NCI-H2171 (cell line): ENCODE measurements around the gene ARHGEF11.

ENCODE experiments used
- DNase-seq: peaks from one replicate; lab custom pipeline; 2025; lab: John Stamatoyannopoulos, UW

The ARHGEF11 gene

DNA sequence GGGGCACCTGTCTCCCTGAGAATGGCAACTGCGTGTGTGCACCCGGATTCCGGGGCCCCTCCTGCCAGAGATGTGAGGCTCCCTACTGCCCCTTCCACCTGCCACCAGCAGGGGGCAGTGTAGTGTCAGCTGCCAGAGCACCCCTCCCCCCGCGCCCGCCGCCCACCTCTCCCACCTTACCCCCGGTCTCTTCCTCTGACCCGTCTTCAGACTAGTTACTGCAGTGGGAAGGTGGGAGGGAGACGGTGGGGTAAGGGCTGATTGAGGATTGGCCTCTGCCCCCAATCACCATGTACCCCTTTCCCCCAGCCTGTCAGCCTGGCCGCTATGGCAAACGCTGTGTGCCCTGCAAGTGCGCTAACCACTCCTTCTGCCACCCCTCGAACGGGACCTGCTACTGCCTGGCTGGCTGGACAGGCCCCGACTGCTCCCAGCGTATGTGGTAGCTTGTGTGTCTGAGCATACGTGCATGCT, 135.2 kb downstream of the ARHGEF11 start:
- DNase-seq: no peak

DNA sequence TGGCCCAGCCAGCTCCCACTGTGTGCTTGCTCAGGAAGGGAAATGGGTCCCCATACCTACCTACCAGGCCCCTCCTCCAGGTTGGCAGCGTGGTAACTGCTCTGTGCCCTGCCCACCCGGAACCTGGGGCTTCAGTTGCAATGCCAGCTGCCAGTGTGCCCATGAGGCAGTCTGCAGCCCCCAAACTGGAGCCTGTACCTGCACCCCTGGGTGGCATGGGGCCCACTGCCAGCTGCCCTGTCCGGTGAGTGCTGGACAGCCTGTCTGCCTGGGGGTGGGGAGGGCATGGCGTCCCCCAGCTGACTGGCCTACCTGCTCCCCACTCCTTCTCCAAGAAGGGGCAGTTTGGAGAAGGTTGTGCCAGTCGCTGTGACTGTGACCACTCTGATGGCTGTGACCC, 135.9 kb downstream of the ARHGEF11 start:
- no peak for DNase-seq

DNA sequence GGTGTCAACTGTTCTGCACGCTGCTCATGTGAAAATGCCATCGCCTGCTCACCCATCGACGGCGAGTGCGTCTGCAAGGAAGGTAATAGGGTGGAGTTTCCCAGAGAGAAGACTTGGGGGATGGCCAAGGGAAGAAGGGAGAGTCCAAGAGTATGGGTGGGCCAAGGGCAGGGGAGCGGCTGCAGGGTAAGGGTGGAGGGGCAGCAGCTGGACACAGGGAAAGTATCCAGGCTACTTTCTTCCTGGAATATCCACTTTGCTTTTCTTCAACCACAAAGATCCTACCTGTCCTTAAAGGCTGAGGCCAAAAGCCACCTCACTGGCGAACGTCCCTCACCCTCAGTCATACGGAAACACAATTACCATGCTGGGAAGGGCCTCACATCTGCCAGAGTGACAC, 136.6 kb downstream of the ARHGEF11 start:
- DNase-seq: no peak

DNA sequence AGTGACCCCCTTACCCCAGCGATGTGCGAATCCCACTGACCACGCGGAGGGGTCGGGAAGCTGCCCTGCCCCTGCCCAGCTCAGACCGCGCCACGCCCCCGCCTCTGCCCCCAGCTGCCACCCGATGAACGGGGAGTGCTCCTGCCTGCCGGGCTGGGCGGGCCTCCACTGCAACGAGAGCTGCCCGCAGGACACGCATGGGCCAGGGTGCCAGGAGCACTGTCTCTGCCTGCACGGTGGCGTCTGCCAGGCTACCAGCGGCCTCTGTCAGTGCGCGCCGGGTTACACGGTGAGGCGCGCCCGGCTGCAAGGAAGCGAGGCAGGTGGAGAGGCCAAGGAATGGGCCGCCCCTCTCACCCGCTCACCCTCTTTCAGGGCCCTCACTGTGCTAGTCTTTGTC, 137.0 kb downstream of the ARHGEF11 start:
- DNase-seq: no peak

DNA sequence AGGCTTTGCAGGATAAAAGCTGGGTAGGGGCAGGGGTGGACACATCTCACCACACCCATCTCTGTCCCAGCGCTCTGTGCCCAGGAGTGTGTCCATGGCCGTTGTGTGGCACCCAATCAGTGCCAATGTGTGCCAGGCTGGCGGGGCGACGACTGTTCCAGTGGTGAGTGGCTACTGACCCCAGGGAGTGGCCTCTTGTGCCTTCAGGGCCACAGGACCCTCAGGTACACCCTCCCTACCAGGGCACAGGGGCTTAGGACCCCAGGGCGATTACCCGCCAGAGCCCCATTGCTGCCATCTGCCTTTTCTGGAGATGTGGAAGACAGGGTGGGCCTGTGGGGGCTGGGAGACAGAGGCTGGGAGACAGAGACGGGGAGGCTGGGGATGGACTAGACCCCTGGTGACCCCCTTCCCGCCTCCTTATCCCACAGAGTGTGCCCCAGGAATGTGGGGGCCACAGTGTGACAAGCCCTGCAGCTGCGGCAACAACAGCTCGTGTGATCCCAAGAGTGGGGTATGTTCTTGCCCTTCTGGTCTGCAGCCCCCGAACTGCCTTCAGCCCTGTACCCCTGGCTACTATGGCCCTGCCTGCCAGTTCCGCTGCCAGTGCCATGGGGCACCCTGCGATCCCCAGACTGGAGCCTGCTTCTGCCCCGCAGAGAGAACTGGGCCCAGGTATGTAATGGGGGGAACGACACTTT, 139.2 kb downstream of the ARHGEF11 start:
- DNase-seq: no peak

DNA sequence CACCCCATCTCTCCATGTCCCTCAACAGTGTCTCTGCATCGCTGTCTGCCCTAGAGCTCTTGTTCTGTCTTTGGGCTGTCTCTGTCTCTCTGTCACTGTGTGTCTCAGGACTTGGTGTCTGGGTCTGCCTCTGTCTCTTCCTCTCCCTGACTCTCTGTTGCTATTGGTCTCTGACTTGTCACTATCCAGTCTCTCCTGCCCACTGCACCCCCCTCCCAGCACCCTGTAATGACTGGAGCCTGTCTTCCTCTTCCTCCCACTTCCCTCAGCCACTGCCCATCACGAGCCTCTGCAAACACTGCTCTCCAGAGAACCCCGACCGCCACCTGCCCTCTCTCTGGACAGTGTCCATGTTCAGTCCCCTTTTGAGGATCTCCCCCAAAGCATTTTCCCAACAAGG, 139.9 kb downstream of the ARHGEF11 start:
- DNase-seq: no peak

DNA sequence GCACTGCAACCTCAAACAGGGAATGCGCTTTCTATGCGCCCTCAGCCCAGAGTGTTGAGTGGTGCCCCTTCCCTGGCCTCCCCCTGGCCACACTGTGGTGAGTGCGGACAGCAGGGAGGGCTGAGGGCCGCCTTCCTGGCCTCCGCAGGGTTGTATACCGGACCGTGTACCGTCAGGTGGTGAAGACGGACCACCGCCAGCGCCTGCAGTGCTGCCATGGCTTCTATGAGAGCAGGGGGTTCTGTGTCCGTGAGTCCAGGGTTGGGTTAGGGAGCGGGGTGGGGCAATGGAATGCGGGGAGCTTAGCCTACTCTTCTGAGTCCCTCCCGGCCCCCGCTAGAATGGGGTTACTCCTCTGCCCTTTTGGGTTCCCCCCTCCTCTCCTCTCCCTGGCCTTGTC, 140.4 kb downstream of the ARHGEF11 start:
- no peak for DNase-seq

DNA sequence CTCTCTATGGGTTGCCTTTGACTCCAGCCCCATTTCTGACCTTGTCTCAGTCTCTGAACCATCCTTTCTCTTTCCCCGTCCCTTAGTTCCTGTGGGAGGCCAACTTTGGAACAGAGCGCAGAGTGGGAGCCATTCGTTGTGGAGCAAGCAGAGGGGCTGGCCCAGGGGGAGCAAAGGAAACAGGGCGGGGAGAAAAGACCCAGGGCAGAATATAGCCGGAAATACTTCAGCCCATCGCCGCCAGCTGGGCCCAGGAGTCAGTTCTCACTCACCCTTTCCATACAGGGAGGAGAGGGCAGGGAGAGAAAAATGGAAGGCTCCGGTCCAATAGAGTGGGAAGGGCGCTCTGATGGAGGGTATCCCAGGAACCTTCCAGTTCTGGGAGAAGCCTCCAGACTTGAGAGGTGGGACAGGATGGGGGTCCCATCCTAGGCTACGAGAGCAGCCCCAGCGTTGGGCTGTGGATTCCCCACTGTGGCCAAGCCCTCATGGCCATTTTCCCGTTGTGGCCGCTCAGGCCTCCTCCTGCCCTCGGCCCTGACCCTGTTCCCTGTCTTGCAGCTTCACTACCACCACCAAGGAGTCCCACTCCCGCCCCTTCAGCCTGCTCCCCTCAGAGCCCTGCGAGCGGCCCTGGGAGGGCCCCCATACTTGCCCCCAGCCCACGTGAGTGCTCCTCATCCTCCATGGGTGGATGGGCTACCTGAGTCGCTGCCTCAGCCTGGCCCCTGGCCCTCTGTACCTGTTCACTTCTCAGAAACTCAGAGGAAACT, 141.2 kb downstream of the ARHGEF11 start:
- no peak for DNase-seq

DNA sequence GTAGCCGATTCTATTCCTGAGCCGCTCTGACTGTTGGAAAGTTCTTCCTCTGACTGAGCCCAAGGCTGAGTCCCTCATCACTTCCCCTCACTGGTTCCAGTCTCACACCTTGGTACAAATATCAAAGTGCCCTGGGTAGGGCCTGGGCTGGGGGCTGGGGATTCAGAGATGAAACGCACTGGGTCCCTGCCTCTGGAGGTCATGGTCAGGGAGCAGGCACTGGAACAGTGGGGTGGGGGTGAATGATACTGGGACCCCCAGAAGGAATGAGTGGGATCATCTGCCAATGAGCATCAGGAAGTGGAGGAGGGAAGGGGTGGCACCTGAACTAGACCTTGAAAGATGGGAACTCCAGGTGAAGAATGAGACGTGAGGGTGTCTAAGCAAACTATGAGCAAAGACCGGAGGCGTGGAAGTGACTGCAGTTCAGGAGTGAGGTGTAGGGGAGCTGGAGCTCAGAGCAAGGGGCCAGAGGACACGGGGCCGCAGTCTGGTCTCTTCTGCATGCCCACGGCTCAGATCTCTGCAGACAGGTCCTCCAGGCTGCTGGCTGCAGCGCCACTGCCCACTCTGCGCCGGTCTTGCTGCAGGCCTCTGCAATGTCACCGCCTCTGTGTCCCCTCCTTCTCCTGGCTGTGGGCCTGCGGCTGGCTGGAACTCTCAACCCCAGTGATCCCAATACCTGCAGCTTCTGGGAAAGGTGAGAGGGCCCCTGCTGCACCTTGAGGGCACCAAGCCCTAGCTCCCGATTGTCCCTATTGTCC, 142.0 kb downstream of the ARHGEF11 start:
- DNase-seq: no peak

DNA sequence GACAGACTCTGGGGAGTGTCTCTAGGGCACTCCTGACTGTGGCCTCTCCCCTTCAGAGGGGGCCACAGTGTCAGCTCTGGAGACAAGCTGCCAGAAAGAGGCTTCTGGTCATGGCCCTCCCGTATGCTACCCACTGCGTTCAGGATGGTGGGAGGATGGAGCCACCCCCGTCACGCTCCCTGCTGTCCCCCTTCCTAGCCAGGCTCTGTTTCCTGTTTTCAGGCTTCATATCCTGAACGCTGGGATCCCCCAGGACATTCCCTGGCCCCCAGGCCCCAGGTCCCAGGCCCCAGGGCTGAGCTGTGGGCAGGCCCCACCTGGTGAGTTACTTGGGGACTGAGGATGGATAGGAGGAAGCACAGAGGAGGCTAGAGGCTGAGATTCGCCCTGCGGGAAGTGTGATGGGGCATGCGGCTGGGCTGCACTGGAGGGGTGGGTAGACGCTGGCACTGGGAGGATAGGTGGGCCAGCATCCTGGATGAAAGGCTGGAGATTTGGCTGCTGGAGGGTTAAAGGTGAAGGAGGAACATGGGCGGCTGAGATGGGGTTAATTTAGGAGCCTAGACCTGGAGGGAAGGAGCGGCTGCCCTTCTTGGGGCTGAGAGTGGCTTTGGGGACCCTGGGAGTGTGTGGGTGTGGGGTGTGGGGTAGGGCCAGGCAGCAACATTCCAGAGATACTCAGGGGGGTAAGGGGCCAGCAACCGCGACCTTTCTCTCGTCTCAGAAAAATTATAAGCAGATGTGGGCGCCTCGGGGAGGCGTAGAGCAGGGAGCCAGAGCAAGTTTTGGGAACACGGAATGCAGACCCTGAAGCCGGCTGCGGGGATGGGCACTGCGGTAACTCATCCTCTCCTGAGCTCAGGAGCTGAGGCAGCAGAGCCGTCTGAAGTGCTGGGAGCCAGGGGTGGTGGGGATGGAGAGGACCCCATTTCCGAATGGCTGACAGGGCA, 143.3 kb downstream of the ARHGEF11 start:
- no peak for DNase-seq

DNA sequence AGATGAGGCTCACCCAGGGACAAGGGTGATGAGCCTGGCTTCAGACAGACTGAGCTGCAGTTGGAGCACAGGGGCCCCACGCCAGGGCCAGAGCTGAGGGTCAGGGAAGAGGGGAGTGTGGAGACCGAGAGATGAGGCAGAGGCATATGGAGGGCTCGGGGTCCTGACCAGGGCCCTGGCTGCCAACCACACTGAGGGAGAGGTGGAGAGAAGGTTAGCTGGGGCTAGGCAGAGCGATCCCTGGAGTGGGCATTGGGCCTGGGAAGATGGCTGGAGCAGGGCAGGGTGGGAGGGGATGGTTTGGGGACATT, 144.0 kb downstream of the ARHGEF11 start:
- no peak for DNase-seq

DNA sequence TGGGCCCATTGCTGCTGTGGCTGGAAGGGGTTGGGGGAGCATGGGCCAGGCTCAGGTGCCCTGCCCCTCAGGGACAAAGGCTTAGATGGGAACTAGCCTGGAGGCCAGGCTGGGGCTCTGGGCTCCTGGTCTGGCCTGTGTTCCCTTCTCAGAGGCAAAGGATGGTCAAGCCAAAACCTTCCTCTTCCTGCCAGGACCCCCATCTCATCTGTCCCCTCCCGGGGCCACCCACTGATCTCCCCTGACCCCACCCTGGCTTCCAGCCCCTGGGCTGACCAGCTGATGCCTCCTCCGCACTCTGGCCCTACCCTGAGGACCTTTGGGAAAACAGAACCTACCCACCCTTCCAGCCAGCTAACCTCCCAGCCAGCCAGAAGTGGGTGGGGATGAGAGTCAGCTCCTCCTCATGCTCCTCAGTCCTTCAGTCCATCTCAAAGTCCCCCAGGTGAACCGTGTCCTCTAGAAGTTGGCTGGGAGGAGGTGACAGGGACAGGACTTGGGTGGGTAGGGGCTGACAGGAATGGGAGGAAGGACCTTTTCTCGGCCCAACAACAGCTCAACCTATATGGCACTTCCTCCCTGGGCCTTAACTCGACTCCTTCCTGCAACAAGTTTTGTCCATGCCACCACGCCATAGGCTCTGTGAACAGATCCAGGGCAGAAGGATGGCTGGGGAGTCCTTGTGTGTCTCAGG, 144.5 kb downstream of the ARHGEF11 start:
- DNase-seq: no peak

DNA sequence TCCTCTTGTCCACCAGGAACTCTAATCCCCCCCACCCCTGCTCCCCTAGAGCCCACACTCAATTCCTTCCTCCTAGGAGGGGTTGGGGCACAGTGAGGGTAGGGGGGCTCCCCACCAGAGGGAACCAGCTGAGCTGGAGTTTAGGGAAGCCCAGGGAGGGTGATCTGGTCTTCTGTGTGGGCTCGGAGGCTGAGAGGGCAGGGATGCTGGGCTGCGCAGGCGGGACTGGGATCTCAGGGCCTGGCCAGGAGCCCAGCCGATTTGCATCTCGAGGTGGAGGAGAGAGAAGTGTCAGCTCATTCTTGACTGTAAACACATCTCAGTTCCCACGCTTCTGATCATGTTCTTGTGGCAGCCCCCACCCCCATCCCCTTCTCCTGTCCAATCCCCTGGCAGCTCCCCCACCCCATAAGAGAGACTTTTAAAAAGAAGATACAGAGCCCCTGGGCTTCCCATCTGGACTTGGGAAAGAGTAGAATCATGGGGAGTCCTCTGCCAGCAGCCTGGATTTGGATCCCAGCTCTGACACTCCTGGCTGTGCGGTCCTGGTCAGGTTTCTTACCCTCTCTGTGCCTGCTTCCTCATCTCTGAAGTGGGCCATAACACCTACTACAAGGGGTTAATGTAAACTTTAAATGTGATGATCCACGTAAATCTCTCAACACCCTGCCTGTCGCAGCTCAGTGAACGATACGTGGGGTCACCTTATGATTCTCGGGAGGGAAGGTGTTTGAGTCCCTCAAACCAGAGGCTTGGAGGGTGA, 145.4 kb downstream of the ARHGEF11 start:
- DNase-seq: no peak

DNA sequence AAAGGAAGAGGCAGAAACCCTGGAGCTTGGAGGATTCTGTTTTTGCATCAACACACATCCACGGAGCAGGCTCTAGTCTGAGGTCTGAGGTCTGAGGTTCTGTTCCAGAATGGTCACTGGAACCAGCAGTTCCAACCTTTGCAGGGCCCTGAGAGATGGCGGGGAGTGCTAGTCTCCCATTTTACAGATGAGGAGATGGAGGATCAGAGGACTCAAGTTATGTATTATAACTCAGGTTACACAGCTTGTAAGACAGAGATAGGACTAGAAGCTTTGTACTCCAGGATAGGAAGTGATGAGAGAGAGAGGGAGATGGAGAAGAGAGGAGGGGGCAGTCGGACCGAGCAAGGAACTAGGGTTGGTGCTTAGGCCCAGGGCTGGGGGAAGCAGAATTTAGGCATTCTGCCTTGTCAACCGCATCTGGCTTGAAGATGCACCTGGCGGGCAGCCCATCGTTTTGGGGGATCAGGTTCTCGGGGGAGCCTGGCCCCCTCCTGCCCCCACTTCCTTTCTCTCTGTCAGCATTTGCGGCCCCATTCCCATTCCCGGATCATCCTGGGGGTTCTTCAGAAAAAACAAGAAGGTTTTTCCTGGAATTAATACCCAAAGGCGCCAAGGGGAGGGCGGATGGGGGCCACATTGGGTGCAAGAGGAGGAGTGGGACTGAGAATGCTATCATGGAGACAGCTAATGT, 146.4 kb downstream of the ARHGEF11 start:
- DNase-seq: no peak

DNA sequence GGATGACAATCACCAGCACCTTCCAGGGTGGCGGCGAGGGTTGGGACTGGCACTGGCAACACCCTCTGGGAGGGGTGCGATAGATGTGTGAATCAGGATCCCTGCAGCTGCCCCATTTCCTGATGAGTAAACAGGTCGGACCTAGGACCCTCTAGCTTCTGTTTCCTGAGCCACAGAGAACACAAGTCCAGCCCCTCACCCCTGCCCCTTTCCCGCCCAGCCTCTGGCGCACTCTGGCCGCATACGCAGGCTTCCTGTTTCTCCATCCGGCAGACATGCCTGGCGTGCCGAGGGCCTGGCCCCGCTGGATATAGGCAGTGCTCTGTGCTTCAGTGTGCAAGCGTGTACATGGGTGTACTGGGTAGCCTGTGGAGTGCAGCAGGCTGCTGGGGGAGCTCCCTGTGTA, 147.4 kb downstream of the ARHGEF11 start:
- no peak for DNase-seq

DNA sequence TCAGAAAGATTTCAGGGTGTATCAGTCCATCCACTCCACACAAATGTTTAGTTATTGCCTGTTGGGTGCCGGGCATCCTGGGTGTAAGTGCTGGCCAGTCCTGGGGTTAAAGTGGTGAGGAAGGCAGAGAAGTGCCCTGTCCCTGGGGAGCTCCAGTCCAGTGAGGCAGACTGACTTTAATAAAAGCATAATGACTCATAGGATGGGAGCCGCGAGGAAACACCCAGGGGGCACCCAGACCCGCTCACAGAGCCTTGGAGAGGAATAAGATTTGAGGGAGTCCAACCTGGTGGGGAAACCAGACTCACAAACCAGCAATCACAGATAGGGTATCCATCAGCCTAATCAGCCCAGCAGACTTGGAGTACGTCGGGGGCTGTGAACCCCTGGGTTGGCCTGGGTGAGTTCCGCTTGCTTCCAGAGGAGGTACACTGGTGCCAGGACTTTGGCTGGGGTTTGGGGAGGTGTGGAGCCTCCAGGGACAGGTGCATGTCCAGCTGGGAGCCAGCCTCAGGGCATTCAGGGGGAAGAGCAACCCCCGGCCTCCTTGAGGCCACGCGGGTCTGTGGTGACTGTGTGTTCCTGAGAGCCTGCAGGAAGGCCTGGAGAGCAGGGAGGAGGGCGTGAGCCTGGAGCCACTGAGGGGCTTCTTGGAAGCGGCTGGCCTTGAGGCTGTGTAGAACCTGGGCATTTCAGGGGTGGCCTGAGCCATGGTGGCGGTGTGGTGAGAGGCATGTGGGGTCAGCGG, 148.3 kb downstream of the ARHGEF11 start:
- DNase-seq: no peak

DNA sequence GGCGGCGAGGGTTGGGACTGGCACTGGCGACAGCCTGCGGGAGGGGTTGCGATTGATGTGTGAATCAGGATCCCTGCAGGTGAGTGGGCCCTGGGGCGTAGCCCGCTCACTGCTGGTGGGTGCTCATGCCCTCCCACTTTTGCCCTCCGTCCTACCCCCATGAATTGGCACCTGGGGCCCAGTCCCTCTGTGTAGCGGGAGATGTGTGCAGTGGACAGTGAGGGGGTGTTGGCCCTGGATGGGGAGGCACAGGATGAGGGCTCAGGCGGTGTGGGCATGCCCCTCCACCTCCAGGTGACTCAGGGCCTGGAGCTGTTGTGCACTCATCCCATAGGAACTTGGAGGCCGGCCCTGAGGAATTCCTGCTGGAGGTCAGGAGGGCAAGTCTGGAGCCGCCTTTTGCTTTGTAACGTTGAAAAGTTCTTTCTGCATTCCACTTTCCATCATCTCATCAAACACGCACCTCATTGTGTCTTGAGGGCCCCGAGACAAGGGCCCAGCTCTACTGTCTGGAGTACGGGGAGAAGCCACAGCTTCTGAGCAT, 149.0 kb downstream of the ARHGEF11 start:
- DNase-seq: no peak

DNA sequence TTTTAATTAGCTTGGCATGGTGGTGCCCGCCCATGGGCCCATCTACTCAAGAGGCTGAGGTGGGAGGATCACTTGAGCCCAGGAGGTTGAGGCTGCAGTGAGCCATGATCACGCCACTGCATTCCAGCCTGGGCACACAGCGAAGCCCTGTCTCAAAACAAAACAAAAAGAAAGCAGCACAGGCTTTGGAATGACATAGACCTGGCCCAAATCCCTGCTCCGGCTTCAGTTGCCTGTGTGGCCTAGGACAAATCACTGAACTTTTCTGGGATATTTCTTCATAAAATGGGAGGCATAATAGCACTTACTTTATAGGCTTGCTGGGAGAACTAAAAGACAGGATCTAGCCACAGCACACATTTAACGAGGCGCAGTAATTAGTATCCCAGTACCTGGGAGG, 149.6 kb downstream of the ARHGEF11 start:
- DNase-seq: no peak

DNA sequence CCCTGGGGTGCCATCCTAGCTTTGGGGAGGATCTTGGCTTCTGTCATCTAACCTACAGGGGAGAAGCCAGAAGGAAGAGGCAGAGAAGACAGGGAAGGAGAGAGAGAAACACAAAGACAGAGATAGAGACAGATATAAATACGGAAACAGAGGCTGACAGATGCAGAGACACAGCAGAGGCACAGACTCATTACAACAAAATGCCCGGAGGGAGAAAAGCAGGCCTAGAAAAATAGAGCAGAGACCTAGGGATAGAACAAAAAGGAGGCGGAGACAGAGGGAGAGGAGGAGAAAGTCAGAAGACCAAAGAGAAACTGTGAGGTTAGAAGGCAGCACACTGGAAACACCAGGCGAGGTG, 150.1 kb downstream of the ARHGEF11 start:
- DNase-seq: no peak
